ENCODE data around the gene HSPA14. TPM values are rescaled to one million over a fixed set of nuclear protein-coding genes. Genes with fewer than 3 reads are reported as not detected.

Gene HSPA14
- total RNA-seq (2014; rRNA removed; shearing (Covaris generic); ENCODE audit: low replicate concordance) = 34.2 and 34.8 TPM in 2 replicates

GRCh38 chr10:14837757-14838581 lies at the start of gene HSPA14, which contains the start of the genes CDNF and MSANTD7:
Gene HSPA14, plus strand, starts transcription at chr10:14838306. Its CDS starts 97 bp downstream, at chr10:14838403.
Gene CDNF, minus strand, starts transcription at chr10:14838037. Its CDS starts 91 bp downstream, at chr10:14837946.
Gene MSANTD7, plus strand, starts transcription at chr10:14838306. Its CDS starts 3,979 bp downstream, at chr10:14842285.
- H3K27me3 ChIP-seq (ENCODE audit: low read length) = no peaks in the 10 kb centered on the region
- H3K9me2 ChIP-seq (replicated peaks; ENCODE audit: insufficient read depth, low read length) = no peaks in the 10 kb centered on the region
- H3K4me3 ChIP-seq (ENCODE audit: low read length) = peak within 1 kb of the TSS; percentile 99
- H3K4me2 ChIP-seq (ENCODE audit: low read depth, low read length, poor library complexity, severe bottlenecking) = peak within 1 kb of the TSS; percentile 88
- no peaks in the 10 kb centered on the region for H3K9me3 ChIP-seq (ENCODE audit: low read length)
- peaks cover 30% of the 10 kb centered on the region; the same call in 1 of the 2 replicates for H3K36me3 ChIP-seq (ENCODE audit: insufficient read depth, low read length)
- H3K9ac ChIP-seq (ENCODE audit: low read length) = peak within 1 kb of the TSS; percentile 99
- peak within 1 kb of the TSS; percentile 89; the same call in 1 of the 2 replicates for H2AFZ ChIP-seq (ENCODE audit: low read length)
- peaks cover 6% of the 10 kb centered on the region; the same call in 1 of the 2 replicates for H4K20me1 ChIP-seq (ENCODE audit: insufficient read depth, low read depth, low read length)
- peak within 1 kb of the TSS; percentile 65 for H3K27ac ChIP-seq (ENCODE audit: low read length)
- H3K79me2 ChIP-seq (ENCODE audit: low read length) = peaks cover 48% of the 10 kb centered on the region
- peaks cover 17% of the 10 kb centered on the region for H3K4me1 ChIP-seq (ENCODE audit: low read length)
- DNase-seq = peak; percentile 100

- H2AFZ ChIP-seq (ENCODE audit: low read length) = no peak overlapping the region
- no peak for DNase-seq
- H3K4me1 ChIP-seq (ENCODE audit: low read length) = peaks cover 54% of the 10 kb centered on the region
- H3K36me3 ChIP-seq (ENCODE audit: insufficient read depth, low read length) = no peaks in the 10 kb centered on the region
- no peaks in the 10 kb centered on the region for H3K79me2 ChIP-seq (ENCODE audit: low read length)
- H3K9me2 ChIP-seq (replicated peaks; ENCODE audit: insufficient read depth, low read length) = no peaks in the 10 kb centered on the region
- H3K27me3 ChIP-seq (ENCODE audit: low read length) = no peaks in the 10 kb centered on the region
- H4K20me1 ChIP-seq (ENCODE audit: insufficient read depth, low read depth, low read length) = no peaks in the 10 kb centered on the region
- H3K4me3 ChIP-seq (ENCODE audit: low read length) = no peak overlapping the region
- no peak overlapping the region for H3K9ac ChIP-seq (ENCODE audit: low read length)
- H3K9me3 ChIP-seq (ENCODE audit: low read length) = no peaks in the 10 kb centered on the region
- peak overlapping the region; percentile 89 for H3K27ac ChIP-seq (ENCODE audit: low read length)
- peak overlapping the region; percentile 64 for H3K4me2 ChIP-seq (ENCODE audit: low read depth, low read length, poor library complexity, severe bottlenecking)
Observed at GRCh38 chr10:14798636-14799035, 39.5 kb upstream of the HSPA14 start.

GRCh38 chr10:14800397-14800796 lies 37.7 kb upstream of the HSPA14 start:
- no peaks in the 10 kb centered on the region for H3K79me2 ChIP-seq (ENCODE audit: low read length)
- H2AFZ ChIP-seq (ENCODE audit: low read length) = peak overlapping the region; percentile 64
- H3K27ac ChIP-seq (ENCODE audit: low read length) = peak overlapping the region; percentile 89
- H3K9me3 ChIP-seq (ENCODE audit: low read length) = no peaks in the 10 kb centered on the region
- peak overlapping the region; percentile 40 for H3K9ac ChIP-seq (ENCODE audit: low read length)
- peak overlapping the region; percentile 64 for H3K4me2 ChIP-seq (ENCODE audit: low read depth, low read length, poor library complexity, severe bottlenecking)
- no peaks in the 10 kb centered on the region for H3K27me3 ChIP-seq (ENCODE audit: low read length)
- peak overlapping the region; percentile 30 for H3K4me3 ChIP-seq (ENCODE audit: low read length)
- H3K36me3 ChIP-seq (ENCODE audit: insufficient read depth, low read length) = no peaks in the 10 kb centered on the region
- H3K4me1 ChIP-seq (ENCODE audit: low read length) = peaks cover 54% of the 10 kb centered on the region
- H4K20me1 ChIP-seq (ENCODE audit: insufficient read depth, low read depth, low read length) = no peaks in the 10 kb centered on the region
- peak; percentile 56 for DNase-seq
- H3K9me2 ChIP-seq (replicated peaks; ENCODE audit: insufficient read depth, low read length) = no peaks in the 10 kb centered on the region

- H3K9me2 ChIP-seq (replicated peaks; ENCODE audit: insufficient read depth, low read length) = no peaks in the 10 kb centered on the region
- no peaks in the 10 kb centered on the region for H4K20me1 ChIP-seq (ENCODE audit: insufficient read depth, low read depth, low read length)
- H3K4me2 ChIP-seq (ENCODE audit: low read depth, low read length, poor library complexity, severe bottlenecking) = no peak overlapping the region
- H3K4me1 ChIP-seq (ENCODE audit: low read length) = peaks cover 54% of the 10 kb centered on the region
- H3K9ac ChIP-seq (ENCODE audit: low read length) = no peak overlapping the region
- H2AFZ ChIP-seq (ENCODE audit: low read length) = no peak overlapping the region
- DNase-seq = no peak
- no peaks in the 10 kb centered on the region for H3K9me3 ChIP-seq (ENCODE audit: low read length)
- no peaks in the 10 kb centered on the region for H3K36me3 ChIP-seq (ENCODE audit: insufficient read depth, low read length)
- no peak overlapping the region; the same call in 1 of the 2 replicates for H3K27ac ChIP-seq (ENCODE audit: low read length)
- no peaks in the 10 kb centered on the region for H3K27me3 ChIP-seq (ENCODE audit: low read length)
- H3K4me3 ChIP-seq (ENCODE audit: low read length) = no peak overlapping the region
- H3K79me2 ChIP-seq (ENCODE audit: low read length) = no peaks in the 10 kb centered on the region
Observed at GRCh38 chr10:14801723-14802122, 36.4 kb upstream of the HSPA14 start.

- Histone ChIP-seq H3K36me3 (ENCODE audit: insufficient read depth, low read length) (no peaks in the 10 kb centered on the region), H3K9me2 (replicated peaks; ENCODE audit: insufficient read depth, low read length) (no peaks in the 10 kb centered on the region), H4K20me1 (ENCODE audit: insufficient read depth, low read depth, low read length) (no peaks in the 10 kb centered on the region), H2AFZ (ENCODE audit: low read length) (no peak overlapping the region), H3K4me3 (ENCODE audit: low read length) (no peak overlapping the region), H3K27ac (ENCODE audit: low read length) (no peak overlapping the region), H3K27me3 (ENCODE audit: low read length) (no peaks in the 10 kb centered on the region), H3K9me3 (ENCODE audit: low read length) (no peaks in the 10 kb centered on the region), H3K4me2 (ENCODE audit: low read depth, low read length, poor library complexity, severe bottlenecking) (no peak overlapping the region), H3K4me1 (ENCODE audit: low read length) (peaks cover 41% of the 10 kb centered on the region), H3K79me2 (ENCODE audit: low read length) (no peaks in the 10 kb centered on the region), H3K9ac (ENCODE audit: low read length) (no peak overlapping the region)
- no peak for DNase-seq
Observed at GRCh38 chr10:14803827-14804226, 34.3 kb upstream of the HSPA14 start.

- H4K20me1 ChIP-seq (ENCODE audit: insufficient read depth, low read depth, low read length) = no peaks in the 10 kb centered on the region
- H3K4me3 ChIP-seq (ENCODE audit: low read length) = no peak overlapping the region
- no peaks in the 10 kb centered on the region for H3K79me2 ChIP-seq (ENCODE audit: low read length)
- H3K36me3 ChIP-seq (ENCODE audit: insufficient read depth, low read length) = no peaks in the 10 kb centered on the region
- H3K9me2 ChIP-seq (replicated peaks; ENCODE audit: insufficient read depth, low read length) = no peaks in the 10 kb centered on the region
- H3K9ac ChIP-seq (ENCODE audit: low read length) = no peak overlapping the region
- H3K9me3 ChIP-seq (ENCODE audit: low read length) = no peaks in the 10 kb centered on the region
- no peaks in the 10 kb centered on the region for H3K27me3 ChIP-seq (ENCODE audit: low read length)
- H3K4me1 ChIP-seq (ENCODE audit: low read length) = peaks cover 17% of the 10 kb centered on the region
- H2AFZ ChIP-seq (ENCODE audit: low read length) = no peak overlapping the region
- no peak overlapping the region for H3K4me2 ChIP-seq (ENCODE audit: low read depth, low read length, poor library complexity, severe bottlenecking)
- H3K27ac ChIP-seq (ENCODE audit: low read length) = no peak overlapping the region
- DNase-seq = no peak
Observed at GRCh38 chr10:14806318-14806717, 31.8 kb upstream of the HSPA14 start.

GRCh38 chr10:14810969-14811953 lies 26.8 kb upstream of the HSPA14 start:
- Histone ChIP-seq H3K9me3 (ENCODE audit: low read length) (no peaks in the 10 kb centered on the region), H3K79me2 (ENCODE audit: low read length) (no peaks in the 10 kb centered on the region), H3K27ac (ENCODE audit: low read length) (no peak overlapping the region), H2AFZ (ENCODE audit: low read length) (no peak overlapping the region), H3K4me1 (ENCODE audit: low read length) (peaks cover 4% of the 10 kb centered on the region; the same call in 1 of the 2 replicates), H3K4me3 (ENCODE audit: low read length) (no peak overlapping the region), H3K27me3 (ENCODE audit: low read length) (no peaks in the 10 kb centered on the region), H3K9ac (ENCODE audit: low read length) (no peak overlapping the region), H3K4me2 (ENCODE audit: low read depth, low read length, poor library complexity, severe bottlenecking) (no peak overlapping the region), H3K36me3 (ENCODE audit: insufficient read depth, low read length) (no peaks in the 10 kb centered on the region), H3K9me2 (replicated peaks; ENCODE audit: insufficient read depth, low read length) (no peaks in the 10 kb centered on the region), H4K20me1 (ENCODE audit: insufficient read depth, low read depth, low read length) (no peaks in the 10 kb centered on the region)
- DNase-seq = no peak

Measured in Karpas-422 (cell line).